Endothelial cell of umbilical vein (primary cell): ENCODE data around the gene TMEM150C.

ENCODE experiments used
- EZH2 ChIP-seq: IDR thresholded peaks from 2 replicates; pipeline ENCODE4 v1.6.1; 2012; ENCODE audit warnings: borderline replicate concordance, low read depth, mild to moderate bottlenecking, moderate library complexity, low read length, inconsistent platforms; ENCODE audit not compliant: severe bottlenecking
- JUN ChIP-seq: IDR thresholded peaks from 2 replicates; pipeline ENCODE4 v1.6.1; 2011; ENCODE audit warnings: borderline replicate concordance, low read depth; ENCODE audit not compliant: insufficient read length, insufficient read depth
- TF ChIP-seq, protein P1 (sequence below), 2 donors: IDR thresholded peaks; 1 replicate in 1 of 2; 2 replicates in 1 of 2; pipeline ENCODE4 v1.5.1; 2011; ENCODE audit warnings: low read length in 2 of 2, mild to moderate bottlenecking in 2 of 2, moderate library complexity in 2 of 2, control low read depth in 1 of 2, inconsistent platforms in 1 of 2, low read depth in 1 of 2; ENCODE audit not compliant: insufficient read depth in 1 of 2; ENCODE audit errors: extremely low read depth in 1 of 2
- TF ChIP-seq, protein P2 (sequence below): IDR thresholded peaks from 2 replicates; pipeline ENCODE4 v1.6.1; 2011; ENCODE audit not compliant: insufficient read depth, insufficient read length

DNA sequence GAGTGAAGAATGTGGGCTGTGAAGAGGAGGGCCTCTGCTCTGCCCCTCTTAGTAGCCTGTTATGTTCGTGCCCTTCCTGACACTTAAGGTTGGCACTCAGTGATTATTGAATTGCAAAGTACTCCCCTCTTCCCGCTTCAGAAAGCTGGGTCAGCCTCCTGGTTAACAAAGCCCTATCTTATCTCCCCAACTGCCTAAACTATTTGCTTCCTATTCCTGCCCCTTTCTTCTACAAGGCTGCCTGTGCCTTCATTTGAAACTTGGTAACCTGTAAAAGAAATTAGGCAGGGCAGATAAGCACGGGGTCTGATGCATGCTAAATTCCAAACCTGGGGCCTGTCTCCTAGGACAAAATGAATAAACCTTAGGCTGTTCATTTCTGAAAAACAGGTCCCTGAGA lies 23.1 kb upstream of the TMEM150C start:
- TF ChIP-seq, protein P1, sequence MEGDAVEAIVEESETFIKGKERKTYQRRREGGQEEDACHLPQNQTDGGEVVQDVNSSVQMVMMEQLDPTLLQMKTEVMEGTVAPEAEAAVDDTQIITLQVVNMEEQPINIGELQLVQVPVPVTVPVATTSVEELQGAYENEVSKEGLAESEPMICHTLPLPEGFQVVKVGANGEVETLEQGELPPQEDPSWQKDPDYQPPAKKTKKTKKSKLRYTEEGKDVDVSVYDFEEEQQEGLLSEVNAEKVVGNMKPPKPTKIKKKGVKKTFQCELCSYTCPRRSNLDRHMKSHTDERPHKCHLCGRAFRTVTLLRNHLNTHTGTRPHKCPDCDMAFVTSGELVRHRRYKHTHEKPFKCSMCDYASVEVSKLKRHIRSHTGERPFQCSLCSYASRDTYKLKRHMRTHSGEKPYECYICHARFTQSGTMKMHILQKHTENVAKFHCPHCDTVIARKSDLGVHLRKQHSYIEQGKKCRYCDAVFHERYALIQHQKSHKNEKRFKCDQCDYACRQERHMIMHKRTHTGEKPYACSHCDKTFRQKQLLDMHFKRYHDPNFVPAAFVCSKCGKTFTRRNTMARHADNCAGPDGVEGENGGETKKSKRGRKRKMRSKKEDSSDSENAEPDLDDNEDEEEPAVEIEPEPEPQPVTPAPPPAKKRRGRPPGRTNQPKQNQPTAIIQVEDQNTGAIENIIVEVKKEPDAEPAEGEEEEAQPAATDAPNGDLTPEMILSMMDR (IDR thresholded peaks at IDR 0.05; ENCODE audit: extremely low read depth in 1 of 2, insufficient read depth in 1 of 2, low read depth in 1 of 2, low read length in 2 of 2), result no peak
- TF ChIP-seq JUN, result no peak
- TF ChIP-seq, protein P2, sequence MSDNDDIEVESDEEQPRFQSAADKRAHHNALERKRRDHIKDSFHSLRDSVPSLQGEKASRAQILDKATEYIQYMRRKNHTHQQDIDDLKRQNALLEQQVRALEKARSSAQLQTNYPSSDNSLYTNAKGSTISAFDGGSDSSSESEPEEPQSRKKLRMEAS, result no peak
- no peak for TF ChIP-seq EZH2
